ENCODE measurements around the gene TRMU. TPM values are rescaled to one million over a fixed set of nuclear protein-coding genes. Genes with fewer than 3 reads are reported as not detected.

The TRMU gene
- total RNA-seq, 1 experiment from 2014 or later, result 48.8 TPM

DNA sequence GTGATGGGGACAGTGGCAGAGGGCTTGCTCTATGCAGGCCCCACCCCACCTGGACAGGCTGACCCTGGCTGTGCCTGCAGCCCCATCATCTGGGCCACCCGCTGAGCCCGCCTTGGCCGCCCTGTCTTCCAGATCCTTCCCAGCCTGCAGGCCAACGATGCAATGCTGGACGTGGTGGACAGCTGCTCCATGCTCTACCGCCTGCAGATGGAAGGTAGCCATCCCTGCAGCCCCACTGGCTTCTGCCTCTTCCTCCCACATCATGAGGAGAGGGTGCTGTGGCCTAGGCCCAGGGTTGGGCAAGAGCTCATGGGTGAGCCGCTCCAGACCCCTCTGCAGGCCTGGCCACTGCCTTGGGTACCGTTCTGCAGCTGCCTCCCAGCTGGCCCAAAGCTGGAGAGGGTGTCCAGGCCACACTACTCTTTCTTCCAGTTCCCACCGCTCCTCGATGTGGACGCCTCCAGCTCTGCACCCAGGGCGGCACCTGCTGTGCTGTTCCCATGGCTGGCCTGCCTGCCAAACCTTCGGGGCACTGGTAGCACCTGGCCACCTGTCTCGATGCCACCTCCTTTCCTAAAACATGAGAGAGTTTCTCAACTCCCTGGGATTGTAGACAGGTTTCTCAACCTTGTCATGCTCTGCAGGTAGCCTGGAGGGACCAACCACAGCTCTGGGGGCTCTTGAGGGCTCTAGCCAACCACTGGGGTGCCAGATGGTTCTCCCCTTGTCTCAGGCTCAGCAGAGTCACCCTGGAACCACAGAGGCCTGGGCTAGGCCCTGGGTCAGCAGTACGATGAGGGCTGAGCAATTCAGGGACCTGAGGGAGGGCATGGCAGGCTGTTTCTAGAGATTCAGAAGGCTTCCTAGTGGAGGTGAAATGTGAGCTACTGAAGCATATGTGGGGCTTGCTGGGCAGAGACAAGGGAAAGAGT is 48.3 kb upstream of the TRMU start:
- ATAC-seq (no peak), DNase-seq (ENCODE audit: low read depth, low spot score) (no peak)
- POLR2A ChIA-PET, result interaction anchor here (0.6 kb wide), 1 partner anchor 698 kb away, joined by 4 read pairs; no protein-coding TSS in a partner anchor
- no peak overlapping the region for H3K27ac ChIP-seq (ENCODE audit: low read length)
- H3K4me3 ChIP-seq (ENCODE audit: low read depth in 2 of 2, low read length in 2 of 2), result no peak overlapping the region
- H3K4me1 ChIP-seq (ENCODE audit: control insufficient read depth, insufficient read depth, low read length), result no peaks in the 10 kb centered on the region
- CTCF ChIA-PET, result interaction anchor here (0.7 kb wide), 1 partner anchor 55 kb away, joined by 3 read pairs; no protein-coding TSS in a partner anchor
- no TSS peak for BruUV-seq (replicated peaks)
- TF ChIP-seq, protein P1, sequence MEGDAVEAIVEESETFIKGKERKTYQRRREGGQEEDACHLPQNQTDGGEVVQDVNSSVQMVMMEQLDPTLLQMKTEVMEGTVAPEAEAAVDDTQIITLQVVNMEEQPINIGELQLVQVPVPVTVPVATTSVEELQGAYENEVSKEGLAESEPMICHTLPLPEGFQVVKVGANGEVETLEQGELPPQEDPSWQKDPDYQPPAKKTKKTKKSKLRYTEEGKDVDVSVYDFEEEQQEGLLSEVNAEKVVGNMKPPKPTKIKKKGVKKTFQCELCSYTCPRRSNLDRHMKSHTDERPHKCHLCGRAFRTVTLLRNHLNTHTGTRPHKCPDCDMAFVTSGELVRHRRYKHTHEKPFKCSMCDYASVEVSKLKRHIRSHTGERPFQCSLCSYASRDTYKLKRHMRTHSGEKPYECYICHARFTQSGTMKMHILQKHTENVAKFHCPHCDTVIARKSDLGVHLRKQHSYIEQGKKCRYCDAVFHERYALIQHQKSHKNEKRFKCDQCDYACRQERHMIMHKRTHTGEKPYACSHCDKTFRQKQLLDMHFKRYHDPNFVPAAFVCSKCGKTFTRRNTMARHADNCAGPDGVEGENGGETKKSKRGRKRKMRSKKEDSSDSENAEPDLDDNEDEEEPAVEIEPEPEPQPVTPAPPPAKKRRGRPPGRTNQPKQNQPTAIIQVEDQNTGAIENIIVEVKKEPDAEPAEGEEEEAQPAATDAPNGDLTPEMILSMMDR (IDR thresholded peaks at IDR 0.05), result no peak
- TF ChIP-seq, protein P2, sequence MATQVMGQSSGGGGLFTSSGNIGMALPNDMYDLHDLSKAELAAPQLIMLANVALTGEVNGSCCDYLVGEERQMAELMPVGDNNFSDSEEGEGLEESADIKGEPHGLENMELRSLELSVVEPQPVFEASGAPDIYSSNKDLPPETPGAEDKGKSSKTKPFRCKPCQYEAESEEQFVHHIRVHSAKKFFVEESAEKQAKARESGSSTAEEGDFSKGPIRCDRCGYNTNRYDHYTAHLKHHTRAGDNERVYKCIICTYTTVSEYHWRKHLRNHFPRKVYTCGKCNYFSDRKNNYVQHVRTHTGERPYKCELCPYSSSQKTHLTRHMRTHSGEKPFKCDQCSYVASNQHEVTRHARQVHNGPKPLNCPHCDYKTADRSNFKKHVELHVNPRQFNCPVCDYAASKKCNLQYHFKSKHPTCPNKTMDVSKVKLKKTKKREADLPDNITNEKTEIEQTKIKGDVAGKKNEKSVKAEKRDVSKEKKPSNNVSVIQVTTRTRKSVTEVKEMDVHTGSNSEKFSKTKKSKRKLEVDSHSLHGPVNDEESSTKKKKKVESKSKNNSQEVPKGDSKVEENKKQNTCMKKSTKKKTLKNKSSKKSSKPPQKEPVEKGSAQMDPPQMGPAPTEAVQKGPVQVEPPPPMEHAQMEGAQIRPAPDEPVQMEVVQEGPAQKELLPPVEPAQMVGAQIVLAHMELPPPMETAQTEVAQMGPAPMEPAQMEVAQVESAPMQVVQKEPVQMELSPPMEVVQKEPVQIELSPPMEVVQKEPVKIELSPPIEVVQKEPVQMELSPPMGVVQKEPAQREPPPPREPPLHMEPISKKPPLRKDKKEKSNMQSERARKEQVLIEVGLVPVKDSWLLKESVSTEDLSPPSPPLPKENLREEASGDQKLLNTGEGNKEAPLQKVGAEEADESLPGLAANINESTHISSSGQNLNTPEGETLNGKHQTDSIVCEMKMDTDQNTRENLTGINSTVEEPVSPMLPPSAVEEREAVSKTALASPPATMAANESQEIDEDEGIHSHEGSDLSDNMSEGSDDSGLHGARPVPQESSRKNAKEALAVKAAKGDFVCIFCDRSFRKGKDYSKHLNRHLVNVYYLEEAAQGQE (IDR thresholded peaks at IDR 0.05; ENCODE audit: insufficient read depth in 1 of 2, low read depth in 2 of 2, low read length in 1 of 2), result no peak
- TF ChIP-seq SIN3A (IDR thresholded peaks at IDR 0.05; ENCODE audit: borderline replicate concordance, insufficient read depth, low read depth, low read length), result no peak
- no peak for TF ChIP-seq TCF7L2 (IDR thresholded peaks at IDR 0.05; ENCODE audit: low read depth, low read length)
- TF ChIP-seq POLR2AphosphoS5 (IDR thresholded peaks at IDR 0.05; ENCODE audit: low read depth, low read length), result no peak
- H3K36me3 ChIP-seq (ENCODE audit: control insufficient read depth, insufficient read depth, low read length), result no peaks in the 10 kb centered on the region
- no peaks in the 10 kb centered on the region for H3K27me3 ChIP-seq (ENCODE audit: control insufficient read depth, insufficient read depth, low read length)
- intact Hi-C loops (cut with micrococcal nuclease; ENCODE audit: unreplicated experiment) (no loop called here), in situ Hi-C loops (cut with HindIII; ENCODE audit: low pct_unique_long_range_greater_than_20kb, low sequenced_read_pairs) (no loop called here)
- no peaks in the 10 kb centered on the region for H3K9me3 ChIP-seq (ENCODE audit: control insufficient read depth, insufficient read depth, low read depth, low read length)

DNA sequence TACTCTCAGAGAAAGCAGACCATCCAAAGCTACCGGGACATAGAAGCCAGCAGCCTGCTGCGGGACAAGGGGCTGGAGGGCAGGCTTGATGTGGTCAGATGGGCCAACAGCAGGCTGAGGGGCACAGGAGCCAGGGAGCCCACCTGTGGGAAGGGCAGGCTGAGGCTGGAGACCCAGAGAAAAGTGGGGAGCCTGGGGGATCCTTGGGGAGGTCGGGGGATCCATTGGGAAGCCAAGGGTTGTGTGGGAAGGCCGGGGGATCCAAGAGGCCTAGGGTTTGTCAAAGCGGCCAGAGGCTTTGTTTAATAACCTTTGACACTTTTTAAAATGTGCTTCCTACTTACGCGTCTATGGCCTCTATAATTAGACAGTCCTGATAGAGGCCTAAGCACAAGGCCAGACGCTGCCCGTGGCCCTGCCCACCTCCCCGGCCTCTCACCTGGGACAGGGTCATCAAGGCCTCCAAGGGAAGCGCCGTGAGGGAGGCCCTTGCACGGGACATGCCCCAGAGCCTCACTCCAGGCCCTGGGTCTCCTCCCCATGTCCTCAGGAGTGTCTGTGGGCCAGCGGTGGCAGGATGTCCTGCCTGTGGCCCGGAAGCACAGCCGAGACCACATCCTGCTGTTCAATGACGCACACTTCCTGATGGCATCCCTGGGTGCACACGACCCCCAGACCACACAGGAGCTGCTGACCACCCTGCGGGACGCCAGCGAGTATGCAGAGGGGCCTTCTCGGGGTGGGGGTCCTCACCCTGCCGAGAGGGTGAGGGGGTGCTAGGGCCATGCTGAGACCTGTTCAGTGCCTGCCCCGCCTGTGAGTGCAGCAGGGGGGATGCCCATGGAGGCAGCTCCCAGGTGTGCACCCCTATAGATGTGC is 47.4 kb upstream of the TRMU start:
- ChIA-PET POLR2A (no interaction called here), CTCF (no interaction called here)
- Histone ChIP-seq H3K27ac (ENCODE audit: low read length) (no peak overlapping the region), H3K4me3 (ENCODE audit: low read depth in 2 of 2, low read length in 2 of 2) (no peak overlapping the region), H3K27me3 (ENCODE audit: control insufficient read depth, insufficient read depth, low read length) (no peaks in the 10 kb centered on the region), H3K36me3 (ENCODE audit: control insufficient read depth, insufficient read depth, low read length) (no peaks in the 10 kb centered on the region), H3K4me1 (ENCODE audit: control insufficient read depth, insufficient read depth, low read length) (no peaks in the 10 kb centered on the region), H3K9me3 (ENCODE audit: control insufficient read depth, insufficient read depth, low read depth, low read length) (no peaks in the 10 kb centered on the region)
- no TSS peak for BruUV-seq (replicated peaks)
- no peak for DNase-seq (ENCODE audit: low read depth, low spot score)
- no peak for ATAC-seq
- intact Hi-C loops (cut with micrococcal nuclease; ENCODE audit: unreplicated experiment), result no loop called here
- in situ Hi-C loops (cut with HindIII; ENCODE audit: low pct_unique_long_range_greater_than_20kb, low sequenced_read_pairs), result no loop called here
- TF ChIP-seq POLR2AphosphoS5 (IDR thresholded peaks at IDR 0.05; ENCODE audit: low read depth, low read length) (no peak), SIN3A (IDR thresholded peaks at IDR 0.05; ENCODE audit: borderline replicate concordance, insufficient read depth, low read depth, low read length) (no peak), TCF7L2 (IDR thresholded peaks at IDR 0.05; ENCODE audit: low read depth, low read length) (no peak)
- TF ChIP-seq, protein P1 (IDR thresholded peaks at IDR 0.05), result no peak
- TF ChIP-seq, protein P2 (IDR thresholded peaks at IDR 0.05; ENCODE audit: insufficient read depth in 1 of 2, low read depth in 2 of 2, low read length in 1 of 2), result no peak
